ENCODE data around the gene C9orf72. TPM values are rescaled to one million over a fixed set of nuclear protein-coding genes. Genes with fewer than 3 reads are reported as not detected.

C9orf72 gene
- 24.8 TPM for total RNA-seq

DNA sequence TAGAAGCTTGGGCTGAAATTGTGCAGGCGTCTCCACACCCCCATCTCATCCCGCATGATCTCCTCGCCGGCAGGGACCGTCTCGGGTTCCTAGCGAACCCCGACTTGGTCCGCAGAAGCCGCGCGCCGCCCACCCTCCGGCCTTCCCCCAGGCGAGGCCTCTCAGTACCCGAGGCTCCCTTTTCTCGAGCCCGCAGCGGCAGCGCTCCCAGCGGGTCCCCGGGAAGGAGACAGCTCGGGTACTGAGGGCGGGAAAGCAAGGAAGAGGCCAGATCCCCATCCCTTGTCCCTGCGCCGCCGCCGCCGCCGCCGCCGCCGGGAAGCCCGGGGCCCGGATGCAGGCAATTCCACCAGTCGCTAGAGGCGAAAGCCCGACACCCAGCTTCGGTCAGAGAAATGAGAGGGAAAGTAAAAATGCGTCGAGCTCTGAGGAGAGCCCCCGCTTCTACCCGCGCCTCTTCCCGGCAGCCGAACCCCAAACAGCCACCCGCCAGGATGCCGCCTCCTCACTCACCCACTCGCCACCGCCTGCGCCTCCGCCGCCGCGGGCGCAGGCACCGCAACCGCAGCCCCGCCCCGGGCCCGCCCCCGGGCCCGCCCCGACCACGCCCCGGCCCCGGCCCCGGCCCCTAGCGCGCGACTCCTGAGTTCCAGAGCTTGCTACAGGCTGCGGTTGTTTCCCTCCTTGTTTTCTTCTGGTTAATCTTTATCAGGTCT, at the start of gene C9orf72:
TSS of gene C9orf72 (minus strand) at position 564 of the 716 bp plus-strand sequence. CDS start 6,361 bp downstream, outside the sequence.

DNA sequence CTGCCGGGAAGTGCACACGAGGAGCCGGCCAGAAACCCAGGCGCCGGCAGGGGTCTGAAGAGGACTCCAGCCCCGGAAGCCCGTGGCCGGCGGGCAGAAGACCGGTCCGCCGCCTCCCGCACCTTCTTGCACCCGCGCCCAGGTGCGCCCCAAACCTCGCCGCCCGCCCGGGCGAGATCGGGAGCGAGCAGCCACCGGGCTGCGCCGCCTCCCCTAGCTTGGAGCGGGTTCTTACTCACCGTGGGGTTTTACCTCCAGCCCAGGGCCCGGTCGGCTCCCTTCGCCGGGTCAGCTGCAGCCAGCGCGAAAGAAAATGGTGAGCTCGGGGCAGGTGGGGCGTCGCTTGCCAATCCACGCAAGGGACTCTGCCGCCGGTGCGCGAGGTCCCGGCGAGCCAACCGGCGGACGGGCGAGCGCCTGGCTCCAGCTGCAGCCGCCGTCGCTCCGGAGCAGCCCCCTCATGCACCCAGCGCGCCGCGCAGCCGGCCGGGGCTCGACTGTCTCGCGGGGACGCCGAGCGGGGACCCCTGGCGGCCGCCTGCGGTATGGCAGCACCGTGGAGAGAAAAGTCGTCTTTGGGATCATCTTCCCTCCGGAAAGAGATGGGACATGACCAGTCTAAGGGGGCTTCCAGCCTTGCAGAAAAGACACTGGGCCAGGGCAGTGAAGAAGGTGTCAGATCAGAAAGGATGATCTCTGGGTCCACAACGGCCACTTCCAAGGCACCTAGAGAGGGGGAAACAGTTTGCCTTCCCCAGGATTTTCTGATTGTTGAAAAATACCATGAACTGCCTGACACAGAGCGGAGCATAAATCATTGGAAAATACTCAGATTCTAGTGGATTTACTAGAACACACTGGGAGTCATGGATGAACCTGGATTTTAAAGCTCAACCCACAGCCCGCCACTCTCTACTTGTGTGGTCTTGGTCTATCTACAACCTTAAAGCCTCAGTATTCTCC, 43.7 kb downstream of the C9orf72 start, which contains the start of gene MOB3B:
TSS of gene MOB3B (minus strand) at position 499 of the 963 bp plus-strand sequence. CDS start 74,264 bp downstream, outside the sequence.

GRCh38 chr9:27524236-27524635, 49.0 kb downstream of the C9orf72 start, which contains the start of gene IFNK:
Gene IFNK, plus strand, starts transcription at chr9:27524290. Its CDS starts 47 bp downstream, at chr9:27524337.

Other genes starting within 250 kb of the C9orf72 start
- not detected for gene IFNK, start 49.2 kb downstream of the C9orf72 start, total RNA-seq
- 13.3 TPM for gene MOB3B, start 43.7 kb downstream of the C9orf72 start, total RNA-seq

Measured in metanephros (tissue), 1 donor.